Smooth muscle cell (in vitro differentiated cells): Measurements from ENCODE around the gene NID2. TPM values are rescaled to one million over a fixed set of nuclear protein-coding genes. Genes with fewer than 3 reads are reported as not detected.

Experiments used
- DNase-seq: peaks from one replicate; lab custom pipeline; 2025; ENCODE audit not compliant: unreplicated experiment; lab: John Stamatoyannopoulos, UW
- H2AFZ ChIP-seq: fragments of 200-600 bp; sonication (generic); 2 replicates; pipeline ENCODE4 v1.6.0; 2016; ENCODE audit warnings: antibody characterized with exemption, low read depth, mild to moderate bottlenecking
- H3F3A ChIP-seq: fragments of 200-600 bp; sonication (generic); 2 replicates; pipeline ENCODE4 v1.6.0; 2017; ENCODE audit warnings: antibody characterized with exemption, low read depth
- H3K27ac ChIP-seq: fragments of 200-600 bp; sonication (generic); 2 replicates; pipeline ENCODE4 v1.5.1; 2016; ENCODE audit warnings: low read depth, mild to moderate bottlenecking
- H3K27me3 ChIP-seq: fragments of 200-600 bp; sonication (generic); 2 replicates; pipeline ENCODE4 v1.6.1; 2016; ENCODE audit warnings: low read depth, mild to moderate bottlenecking
- H3K36me3 ChIP-seq: fragments of 200-600 bp; sonication (generic); 2 replicates; pipeline ENCODE4 v1.5.1; 2016; ENCODE audit warnings: low read depth
- H3K4me1 ChIP-seq: fragments of 200-600 bp; sonication (generic); 2 replicates; pipeline ENCODE4 v1.5.1; 2016; ENCODE audit warnings: low read depth
- H3K4me2 ChIP-seq: fragments of 200-600 bp; sonication (generic); 2 replicates; pipeline ENCODE4 v1.6.0; 2016; ENCODE audit warnings: mild to moderate bottlenecking
- H3K4me3 ChIP-seq: fragments of 200-600 bp; sonication (generic); 2 replicates; pipeline ENCODE4 v1.5.1; 2016; ENCODE audit warnings: mild to moderate bottlenecking
- H3K79me2 ChIP-seq: fragments of 200-600 bp; sonication (generic); 2 replicates; pipeline ENCODE4 v1.6.0; 2016; ENCODE audit warnings: low read depth, mild to moderate bottlenecking
- H3K9ac ChIP-seq: fragments of 200-600 bp; sonication (generic); 2 replicates; pipeline ENCODE4 v1.6.0; 2016; ENCODE audit warnings: low read depth
- H3K9me3 ChIP-seq: fragments of 200-600 bp; sonication (generic); replicated peaks from 2 replicates; pipeline ENCODE4 v1.5.1; 2016; ENCODE audit warnings: low read depth
- H4K20me1 ChIP-seq: fragments of 200-600 bp; sonication (generic); 2 replicates; pipeline ENCODE4 v1.6.0; 2016; ENCODE audit warnings: low read depth
- CTCF ChIP-seq: fragments of 200-600 bp; sonication (generic); IDR thresholded peaks from 2 replicates; pipeline ENCODE4 v1.5.1; 2017; ENCODE audit warnings: borderline replicate concordance, mild to moderate bottlenecking, antibody characterized with exemption; ENCODE audit not compliant: insufficient read depth, poor library complexity, severe bottlenecking
- WGBS: methylation state at CpG from one replicate; pipeline ENCODE4 v1.1.7; 2016; ENCODE audit warnings: low lambda C conversion rate; 5-methylcytosine and 5-hydroxymethylcytosine counted together
- polyA plus RNA-seq: library from polyadenylated mRNA; unstranded; fragments of >200 nt; fragmentation: Nextera tagmentation; extraction: Ambion mirVana; gene quantifications from 2 replicates; pipeline ENCODE4 v1.2.1, GENCODE V29; 2016
- total RNA-seq: library from RNA; depleted of rRNA; stranded (reverse); fragments of >200 nt; gene quantifications from 2 replicates; pipeline ENCODE4 v1.2.3, GENCODE V29; 2014

NID2 gene
- total and polyA plus RNA-seq, 2 experiments from 2014 or later = 196 to 229 TPM

GRCh38 chr14:52075371-52075770 lies 6.5 kb upstream of the NID2 start:
- no peak for DNase-seq
- H2AFZ ChIP-seq = no peak overlapping the region
- H3K36me3 ChIP-seq = no peaks in the 10 kb centered on the region
- H3F3A ChIP-seq = peaks cover 35% of the 10 kb centered on the region
- H4K20me1 ChIP-seq = no peaks in the 10 kb centered on the region
- no peaks in the 10 kb centered on the region for H3K79me2 ChIP-seq
- no peak for TF ChIP-seq CTCF
- no peak overlapping the region for H3K27ac ChIP-seq
- 95% methylated on average over 4 of the region's 4 CpGs for WGBS
- no peaks in the 10 kb centered on the region for H3K27me3 ChIP-seq
- no peak overlapping the region for H3K4me3 ChIP-seq
- peaks cover 43% of the 10 kb centered on the region for H3K4me1 ChIP-seq
- no peaks in the 10 kb centered on the region for H3K9me3 ChIP-seq
- no peak overlapping the region for H3K9ac ChIP-seq
- no peak overlapping the region for H3K4me2 ChIP-seq

DNA sequence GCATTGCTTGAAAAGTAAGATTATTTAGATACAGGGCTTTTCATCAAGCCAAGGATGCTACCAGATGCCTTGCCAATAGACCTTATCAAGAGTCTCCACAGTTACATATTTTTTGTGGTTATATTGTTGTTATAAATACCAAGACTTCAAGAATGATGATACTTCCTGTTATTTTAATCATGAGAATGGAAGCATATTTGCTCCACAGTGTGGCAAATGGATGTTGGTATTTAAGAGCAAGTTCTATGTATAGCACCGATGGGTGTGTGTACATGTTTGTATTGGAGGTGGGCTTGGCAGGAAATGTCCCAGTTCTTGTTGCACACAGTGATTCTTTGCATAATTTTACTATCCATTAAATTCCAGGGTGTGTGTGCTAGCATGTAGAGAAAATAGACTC lies 4.4 kb upstream of the NID2 start:
- H3K4me1 ChIP-seq = peaks cover 29% of the 10 kb centered on the region
- H3K4me2 ChIP-seq = peak overlapping the region; percentile 44
- H3K79me2 ChIP-seq = peaks cover 3% of the 10 kb centered on the region
- WGBS = 75% methylated on average over 1 of the region's 1 CpG
- H3F3A ChIP-seq = peaks cover 21% of the 10 kb centered on the region
- no peak for DNase-seq
- TF ChIP-seq CTCF = no peak
- no peaks in the 10 kb centered on the region for H3K9me3 ChIP-seq
- no peak overlapping the region for H3K9ac ChIP-seq
- H3K36me3 ChIP-seq = no peaks in the 10 kb centered on the region
- no peak overlapping the region for H3K4me3 ChIP-seq
- H2AFZ ChIP-seq = no peak overlapping the region
- H4K20me1 ChIP-seq = no peaks in the 10 kb centered on the region
- no peaks in the 10 kb centered on the region for H3K27me3 ChIP-seq
- H3K27ac ChIP-seq = peak overlapping the region; percentile 52

GRCh38 chr14:52072266-52072780 lies 3.5 kb upstream of the NID2 start:
- H3K9ac ChIP-seq = no peak overlapping the region
- peaks cover 4% of the 10 kb centered on the region for H4K20me1 ChIP-seq
- H3K4me1 ChIP-seq = peaks cover 32% of the 10 kb centered on the region
- H2AFZ ChIP-seq = no peak overlapping the region
- peak overlapping the region; percentile 44 for H3K4me2 ChIP-seq
- peaks cover 19% of the 10 kb centered on the region for H3F3A ChIP-seq
- no peaks in the 10 kb centered on the region for H3K36me3 ChIP-seq
- no peak for TF ChIP-seq CTCF
- WGBS = 78% methylated on average over 2 of the region's 2 CpGs
- peaks cover 12% of the 10 kb centered on the region for H3K79me2 ChIP-seq
- no peak overlapping the region for H3K4me3 ChIP-seq
- peak overlapping the region; percentile 52 for H3K27ac ChIP-seq
- H3K9me3 ChIP-seq = no peaks in the 10 kb centered on the region
- no peaks in the 10 kb centered on the region for H3K27me3 ChIP-seq
- DNase-seq = no peak

GRCh38 chr14:52071675-52072074 lies 2.8 kb upstream of the NID2 start:
- H3K4me2 ChIP-seq = no peak overlapping the region
- H3K9ac ChIP-seq = no peak overlapping the region
- H3K9me3 ChIP-seq = no peaks in the 10 kb centered on the region
- no peaks in the 10 kb centered on the region for H3K36me3 ChIP-seq
- H3K4me1 ChIP-seq = peaks cover 33% of the 10 kb centered on the region
- 55% methylated on average over 3 of the region's 3 CpGs for WGBS
- no peak overlapping the region for H3K4me3 ChIP-seq
- TF ChIP-seq CTCF = no peak
- H3F3A ChIP-seq = peaks cover 19% of the 10 kb centered on the region
- no peaks in the 10 kb centered on the region for H3K27me3 ChIP-seq
- no peak for DNase-seq
- H2AFZ ChIP-seq = no peak overlapping the region
- peaks cover 11% of the 10 kb centered on the region for H4K20me1 ChIP-seq
- H3K27ac ChIP-seq = peak overlapping the region; percentile 89
- peaks cover 19% of the 10 kb centered on the region for H3K79me2 ChIP-seq
